Fibroblast of lung (primary cell): ENCODE data around the gene SUGCT.

Experiments
- CTCF ChIP-seq, 2 donors: IDR thresholded peaks in 1 of 2; conservative IDR thresholded peaks in 1 of 2; 1 replicate in 1 of 2; 2 replicates in 1 of 2; pipeline ENCODE4 v1.5.1; 2011 to 2012; ENCODE audit warnings: low read length in 2 of 2, control low read depth in 1 of 2, inconsistent platforms in 1 of 2, low read depth in 1 of 2, mild to moderate bottlenecking in 1 of 2
- EZH2 ChIP-seq: IDR thresholded peaks from 2 replicates; pipeline ENCODE4 v1.5.1; 2012; ENCODE audit warnings: low read length, control low read depth, mild to moderate bottlenecking; ENCODE audit errors: missing control alignments

GRCh38 chr7:40655426-40655825 is 520.6 kb downstream of the SUGCT start:
- TF ChIP-seq CTCF (conservative IDR thresholded peaks at IDR 0.05 in 1 of 2, IDR thresholded peaks at IDR 0.05 in 1 of 2; ENCODE audit: low read depth in 1 of 2, low read length in 2 of 2) (no peak), EZH2 (no peak)
